C4-2B (cell line): Measurements from ENCODE around the gene GALNT17.

Experiments
- CTCF ChIP-seq: fragments of 450-650 bp; conservative IDR thresholded peaks from 2 replicates; pipeline ENCODE4 v1.5.1; 2017; ENCODE audit warnings: mild to moderate bottlenecking
- ZFX ChIP-seq: fragments of 450-650 bp; IDR thresholded peaks from 2 replicates; pipeline ENCODE4 v1.6.1; 2017

DNA sequence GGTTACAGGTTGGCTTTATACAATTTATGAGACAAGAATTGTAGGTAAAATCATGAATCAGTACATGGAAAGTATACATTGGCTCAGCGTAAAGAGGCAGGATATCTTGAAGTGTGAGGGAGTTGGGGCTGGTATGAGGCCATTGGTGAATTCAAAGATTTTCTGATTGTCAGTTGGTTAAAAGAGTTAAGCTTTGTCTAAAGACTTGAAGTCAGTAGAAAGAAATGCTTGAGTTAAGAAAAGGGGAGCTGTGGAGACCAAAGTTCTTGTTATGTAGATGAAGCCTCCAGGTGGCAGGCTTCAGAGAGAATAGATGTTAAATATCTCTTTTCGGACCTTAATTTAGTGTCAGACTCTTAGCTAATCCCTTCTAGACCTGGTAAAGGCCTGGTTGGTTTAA is 341.0 kb downstream of the GALNT17 start:
- TF ChIP-seq CTCF: no peak
- TF ChIP-seq ZFX: no peak
